Cerebellar nuclear complex (tissue), 1 donor: ENCODE results near the gene IFNG.
"Not testable (repeated sequence)": the region's sequence is repeated elsewhere in the genome, so short reads cannot be mapped to it uniquely, and the experiment has no call there.

Experiments
- DNase-seq, 2 experiments: peaks; one replicate each; lab custom pipeline; 2025; lab: John Stamatoyannopoulos, UW

IFNG gene

GRCh38 chr12:68159681-68160304 lies at the start of gene IFNG:
Gene IFNG, minus strand, starts transcription at chr12:68159740. Its CDS starts 125 bp downstream, at chr12:68159615.
- no peak for DNase-seq

GRCh38 chr12:68209048-68209728 lies 49.6 kb upstream of the IFNG start:
- DNase-seq, result not testable (repeated sequence)

GRCh38 chr12:68207276-68207675 lies 47.7 kb upstream of the IFNG start:
- DNase-seq, result no peak

- DNase-seq, result no peak
Observed at GRCh38 chr12:68206446-68206845, 46.9 kb upstream of the IFNG start.

GRCh38 chr12:68203460-68203875 lies 43.9 kb upstream of the IFNG start:
- DNase-seq, result no peak

- DNase-seq, result no peak
Observed at GRCh38 chr12:68200854-68201253, 41.3 kb upstream of the IFNG start.

- DNase-seq, result no peak
Observed at GRCh38 chr12:68199127-68199526, 39.6 kb upstream of the IFNG start.

- no peak for DNase-seq
Observed at GRCh38 chr12:68198507-68199086, 39.1 kb upstream of the IFNG start.

GRCh38 chr12:68190301-68190700 lies 30.8 kb upstream of the IFNG start:
- no peak for DNase-seq

- no peak for DNase-seq
Observed at GRCh38 chr12:68189821-68190242, 30.3 kb upstream of the IFNG start.

GRCh38 chr12:68185598-68185997 lies 26.1 kb upstream of the IFNG start:
- DNase-seq, result no peak

- DNase-seq, result no peak
Observed at GRCh38 chr12:68180792-68181744, 21.5 kb upstream of the IFNG start.

- no peak for DNase-seq
Observed at GRCh38 chr12:68178774-68179439, 19.4 kb upstream of the IFNG start.

GRCh38 chr12:68178184-68178583 lies 18.6 kb upstream of the IFNG start:
- no peak for DNase-seq

GRCh38 chr12:68177562-68177961 lies 18.0 kb upstream of the IFNG start:
- no peak for DNase-seq

- no peak for DNase-seq
Observed at GRCh38 chr12:68176257-68176656, 16.7 kb upstream of the IFNG start.

- no peak for DNase-seq
Observed at GRCh38 chr12:68175557-68176061, 16.1 kb upstream of the IFNG start.

GRCh38 chr12:68174761-68175160 lies 15.2 kb upstream of the IFNG start:
- DNase-seq, result not testable (repeated sequence)

GRCh38 chr12:68173792-68174191 lies 14.3 kb upstream of the IFNG start:
- DNase-seq, result no peak

- no peak for DNase-seq
Observed at GRCh38 chr12:68170726-68171125, 11.2 kb upstream of the IFNG start.

GRCh38 chr12:68169213-68169889 lies 9.8 kb upstream of the IFNG start:
- DNase-seq, result no peak
